WTC11 (cell line): ENCODE data around the gene PCDHGA1.

Experiments
- KAT7 ChIP-seq: sonication (generic); formaldehyde crosslinking; IDR thresholded peaks from 2 replicates; pipeline ENCODE4 v1.8.1; 2023; ENCODE audit warnings: missing genetic modification reagents, mild to moderate bottlenecking, borderline replicate concordance
- NFYB ChIP-seq: sonication (generic); formaldehyde crosslinking; conservative IDR thresholded peaks from 2 replicates; pipeline ENCODE4 v1.8.0; 2022; ENCODE audit warnings: low read depth, missing genetic modification reagents
- TEAD4 ChIP-seq: sonication (generic); formaldehyde crosslinking; IDR thresholded peaks from 2 replicates; pipeline ENCODE4 v1.8.0; 2022; ENCODE audit warnings: mild to moderate bottlenecking, missing genetic modification reagents
- ZNF138 ChIP-seq: sonication (generic); formaldehyde crosslinking; conservative IDR thresholded peaks from 2 replicates; pipeline ENCODE4 v1.8.1; 2022; ENCODE audit warnings: mild to moderate bottlenecking, moderate library complexity, missing genetic modification reagents
- TF ChIP-seq, protein P1 (sequence below): fragments of 200-600 bp; IDR thresholded peaks from 2 replicates; pipeline ENCODE4 v1.8.0; 2022; ENCODE audit warnings: antibody characterized with exemption
- TF ChIP-seq, protein P2 (sequence below): sonication (generic); formaldehyde crosslinking; conservative IDR thresholded peaks from 2 replicates; pipeline ENCODE4 v1.8.1; 2022; ENCODE audit warnings: mild to moderate bottlenecking, missing genetic modification reagents
- TF ChIP-seq, protein P3 (sequence below): sonication (generic); formaldehyde crosslinking; IDR thresholded peaks from 2 replicates; pipeline ENCODE4 v1.8.1; 2023; ENCODE audit warnings: mild to moderate bottlenecking, missing genetic modification reagents, moderate library complexity

DNA sequence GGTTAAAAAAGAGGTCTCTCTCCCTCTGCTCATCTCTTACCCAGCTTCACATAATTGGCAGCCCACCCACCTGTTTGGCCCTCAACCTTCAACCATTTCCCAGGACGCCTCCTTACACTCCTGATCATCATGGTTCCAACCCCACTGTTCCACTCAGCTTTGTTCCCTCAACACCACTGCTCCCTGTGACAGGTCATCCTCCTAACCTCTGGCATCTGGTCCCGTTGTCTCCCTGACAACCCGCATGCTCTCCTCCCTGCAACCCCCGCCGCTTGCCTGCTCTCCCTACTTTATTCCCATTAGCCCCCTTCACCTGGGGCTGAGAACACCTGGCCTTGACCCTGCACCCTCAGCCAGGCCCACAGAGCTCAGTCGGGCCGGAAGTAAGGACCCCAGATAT, 171.4 kb downstream of the PCDHGA1 start:
- TF ChIP-seq TEAD4 (CRISPR knock-in tag) (no peak), KAT7 (CRISPR knock-in tag) (no peak), NFYB (no peak), ZNF138 (CRISPR knock-in tag) (no peak)
- TF ChIP-seq, protein P1, sequence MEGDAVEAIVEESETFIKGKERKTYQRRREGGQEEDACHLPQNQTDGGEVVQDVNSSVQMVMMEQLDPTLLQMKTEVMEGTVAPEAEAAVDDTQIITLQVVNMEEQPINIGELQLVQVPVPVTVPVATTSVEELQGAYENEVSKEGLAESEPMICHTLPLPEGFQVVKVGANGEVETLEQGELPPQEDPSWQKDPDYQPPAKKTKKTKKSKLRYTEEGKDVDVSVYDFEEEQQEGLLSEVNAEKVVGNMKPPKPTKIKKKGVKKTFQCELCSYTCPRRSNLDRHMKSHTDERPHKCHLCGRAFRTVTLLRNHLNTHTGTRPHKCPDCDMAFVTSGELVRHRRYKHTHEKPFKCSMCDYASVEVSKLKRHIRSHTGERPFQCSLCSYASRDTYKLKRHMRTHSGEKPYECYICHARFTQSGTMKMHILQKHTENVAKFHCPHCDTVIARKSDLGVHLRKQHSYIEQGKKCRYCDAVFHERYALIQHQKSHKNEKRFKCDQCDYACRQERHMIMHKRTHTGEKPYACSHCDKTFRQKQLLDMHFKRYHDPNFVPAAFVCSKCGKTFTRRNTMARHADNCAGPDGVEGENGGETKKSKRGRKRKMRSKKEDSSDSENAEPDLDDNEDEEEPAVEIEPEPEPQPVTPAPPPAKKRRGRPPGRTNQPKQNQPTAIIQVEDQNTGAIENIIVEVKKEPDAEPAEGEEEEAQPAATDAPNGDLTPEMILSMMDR, result no peak
- TF ChIP-seq, protein P2, sequence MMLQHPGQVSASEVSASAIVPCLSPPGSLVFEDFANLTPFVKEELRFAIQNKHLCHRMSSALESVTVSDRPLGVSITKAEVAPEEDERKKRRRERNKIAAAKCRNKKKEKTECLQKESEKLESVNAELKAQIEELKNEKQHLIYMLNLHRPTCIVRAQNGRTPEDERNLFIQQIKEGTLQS (CRISPR knock-in tag), result no peak
- TF ChIP-seq, protein P3, sequence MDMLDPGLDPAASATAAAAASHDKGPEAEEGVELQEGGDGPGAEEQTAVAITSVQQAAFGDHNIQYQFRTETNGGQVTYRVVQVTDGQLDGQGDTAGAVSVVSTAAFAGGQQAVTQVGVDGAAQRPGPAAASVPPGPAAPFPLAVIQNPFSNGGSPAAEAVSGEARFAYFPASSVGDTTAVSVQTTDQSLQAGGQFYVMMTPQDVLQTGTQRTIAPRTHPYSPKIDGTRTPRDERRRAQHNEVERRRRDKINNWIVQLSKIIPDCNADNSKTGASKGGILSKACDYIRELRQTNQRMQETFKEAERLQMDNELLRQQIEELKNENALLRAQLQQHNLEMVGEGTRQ (CRISPR knock-in tag), result no peak
